HT1080 (cell line): ENCODE measurements around the gene GOLGA5. TPM values are rescaled to one million over a fixed set of nuclear protein-coding genes. Genes with fewer than 3 reads are reported as not detected.
A peak's percentile ranks its signal among the peaks of the same experiment; 100 is the strongest.

Source experiments
- DNase-seq: peaks from one replicate; pipeline ENCODE4 v3.0.0-alpha.2; 2015; ENCODE audit warnings: low read depth
- total RNA-seq: library from RNA; depleted of rRNA; stranded (reverse); fragments of >200 nt; shearing (Covaris generic); gene quantifications from 2 replicates; pipeline ENCODE4 v1.2.3, GENCODE V29; 2014

Gene GOLGA5
- total RNA-seq, 1 experiment from 2014 or later, result 23.6 TPM

DNA sequence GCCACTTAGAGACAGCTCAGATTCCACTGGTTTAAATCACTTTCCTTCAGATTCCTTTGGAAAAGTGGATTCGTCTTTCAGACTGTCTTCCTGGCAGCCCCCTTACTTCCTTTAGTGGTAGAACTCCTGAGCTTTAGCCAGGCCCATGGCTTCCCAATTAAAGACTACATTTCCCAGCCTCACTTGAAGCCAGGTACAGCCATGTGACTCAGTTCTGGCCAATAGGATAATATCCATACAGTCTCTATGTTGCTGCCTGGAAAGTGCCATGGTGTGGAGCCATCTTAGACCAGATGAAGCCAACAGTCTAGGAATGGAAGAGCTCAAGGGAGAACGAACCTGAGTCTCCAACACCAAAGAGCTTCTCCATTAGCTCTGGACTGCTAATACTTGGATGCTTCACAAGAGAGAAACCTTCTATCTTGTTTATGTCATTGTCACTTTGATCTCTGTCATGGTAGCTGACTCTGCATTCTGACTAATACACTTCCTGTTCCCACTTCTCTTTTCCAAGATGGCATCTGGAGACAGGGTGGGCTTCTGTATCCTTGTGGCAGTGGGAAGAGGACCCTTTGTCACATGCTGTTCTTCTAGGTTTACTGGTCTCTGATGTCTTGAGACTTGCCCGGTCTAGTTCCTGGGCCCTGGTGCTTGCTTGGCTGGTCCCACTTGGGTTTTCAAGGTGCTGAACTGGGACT is 15.1 kb upstream of the GOLGA5 start:
- DNase-seq, result peak; percentile 42

DNA sequence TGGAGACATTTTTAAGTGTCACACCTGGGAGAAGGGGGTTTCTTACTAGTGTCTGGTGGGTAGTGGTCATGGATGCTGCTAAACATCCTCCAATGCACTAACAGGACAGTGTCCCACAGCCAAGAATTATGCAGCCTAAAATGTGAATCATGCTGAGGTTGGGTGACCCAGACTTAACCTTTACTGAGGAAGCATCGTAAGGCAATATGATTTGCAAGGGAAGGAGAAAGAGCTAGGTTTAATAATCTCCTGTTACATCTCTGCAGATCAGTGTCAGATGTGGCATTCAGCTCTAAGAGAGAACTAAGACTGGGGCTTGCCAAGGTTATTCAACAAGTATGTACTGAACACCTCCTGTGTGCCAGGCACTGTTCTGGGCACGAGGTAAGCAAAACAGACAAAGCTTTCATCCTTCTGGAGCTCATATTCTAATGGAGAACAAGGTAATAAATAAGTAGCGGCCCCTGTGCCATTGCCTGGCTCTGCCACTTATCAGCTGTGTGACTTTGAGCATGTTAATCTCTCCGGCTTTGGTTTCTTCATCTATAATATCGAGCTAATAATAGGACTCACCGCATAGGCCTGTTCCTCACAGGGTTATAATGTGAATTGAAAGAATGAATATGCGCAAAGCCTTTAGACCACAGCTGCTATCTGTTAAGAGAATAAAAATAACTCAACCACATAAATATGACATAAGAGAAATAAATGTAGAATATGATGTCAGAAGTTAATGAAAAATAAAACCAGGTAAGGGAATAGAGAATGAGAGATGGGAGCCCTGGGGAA is 13.5 kb upstream of the GOLGA5 start:
- peak; percentile 65 for DNase-seq

DNA sequence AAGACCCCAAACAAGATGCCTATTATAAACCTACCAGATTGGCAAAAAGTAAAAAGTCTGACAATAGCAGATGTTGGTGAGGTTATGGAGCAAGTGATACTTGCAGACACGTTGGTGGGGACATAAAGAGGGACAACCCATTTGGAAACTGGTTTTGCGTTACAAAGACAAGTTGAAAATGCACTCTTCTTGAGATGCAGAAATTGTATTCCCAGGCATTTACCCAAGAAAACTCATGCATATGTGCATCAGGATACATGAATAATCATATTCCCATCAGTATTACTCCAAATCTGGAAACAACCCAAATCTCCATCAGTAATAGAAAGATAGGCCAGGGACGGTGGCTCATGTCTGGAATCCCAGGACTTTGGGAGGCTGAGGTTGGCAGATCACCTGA is 12.8 kb upstream of the GOLGA5 start:
- DNase-seq, result no peak

DNA sequence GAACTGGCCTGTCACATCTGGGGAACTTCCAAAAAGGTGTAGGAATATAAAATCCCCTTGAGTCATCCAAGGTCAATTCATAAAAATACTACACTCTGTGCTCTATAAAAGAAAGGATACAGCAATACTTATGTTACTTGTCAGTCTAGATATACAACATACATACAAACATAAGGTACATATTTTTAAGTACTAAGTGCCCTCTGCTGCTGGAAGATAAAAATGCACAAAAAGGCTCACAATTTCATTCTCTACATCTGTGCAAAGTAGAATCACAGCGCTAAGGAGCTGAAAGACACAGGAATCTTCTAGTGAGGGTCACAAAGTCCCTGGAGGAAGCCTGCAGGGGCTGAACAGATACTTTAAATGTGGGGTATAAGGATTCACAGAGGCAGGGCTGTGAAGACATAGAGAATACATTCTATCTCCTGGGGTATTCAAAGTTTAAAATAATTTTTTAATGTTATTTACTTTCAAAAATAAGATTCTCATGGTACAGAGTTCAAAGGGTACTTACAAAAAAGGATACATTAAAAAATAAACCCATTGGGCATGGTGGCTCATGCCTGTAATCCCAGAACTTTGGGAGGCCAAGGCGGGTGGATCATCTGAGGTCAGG is 10.2 kb upstream of the GOLGA5 start:
- DNase-seq, result peak; percentile 79

DNA sequence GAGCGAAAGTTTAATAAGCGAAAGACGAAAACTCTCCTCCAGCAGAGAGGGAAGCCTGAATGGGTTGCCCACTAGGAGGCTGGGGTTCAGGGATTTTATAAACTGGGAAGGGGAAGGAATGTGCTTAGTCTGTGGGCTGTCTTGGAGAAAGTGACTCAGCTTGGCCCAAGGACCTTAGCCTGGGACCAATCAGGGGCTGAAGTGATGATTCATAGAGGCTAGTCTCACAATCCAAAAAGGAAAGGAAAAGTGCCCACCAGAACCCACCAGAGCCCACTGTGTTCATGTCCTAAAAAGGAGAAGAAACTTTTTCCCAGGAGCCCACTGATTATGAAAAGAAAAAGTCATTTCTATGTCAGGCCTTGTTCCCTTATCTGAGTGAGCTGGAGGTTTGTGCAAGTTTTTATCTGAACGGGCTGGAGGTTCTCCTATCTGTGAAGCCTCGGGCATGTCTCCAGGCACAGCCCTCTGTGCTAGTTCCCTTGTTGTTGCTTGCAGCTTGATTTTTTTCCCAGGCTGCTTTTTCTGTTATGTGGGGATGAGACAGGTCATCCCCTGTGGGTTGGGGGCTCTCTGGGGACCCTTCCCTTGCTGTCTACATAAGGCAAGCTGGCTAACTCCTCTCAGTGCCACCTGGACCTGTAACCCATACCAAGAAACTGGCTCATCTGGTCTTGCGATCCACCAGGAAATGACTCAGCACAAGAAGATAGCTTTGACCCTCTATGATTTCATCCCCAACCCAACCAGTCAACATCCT is 8.3 kb upstream of the GOLGA5 start:
- DNase-seq, result peak; percentile 92

DNA sequence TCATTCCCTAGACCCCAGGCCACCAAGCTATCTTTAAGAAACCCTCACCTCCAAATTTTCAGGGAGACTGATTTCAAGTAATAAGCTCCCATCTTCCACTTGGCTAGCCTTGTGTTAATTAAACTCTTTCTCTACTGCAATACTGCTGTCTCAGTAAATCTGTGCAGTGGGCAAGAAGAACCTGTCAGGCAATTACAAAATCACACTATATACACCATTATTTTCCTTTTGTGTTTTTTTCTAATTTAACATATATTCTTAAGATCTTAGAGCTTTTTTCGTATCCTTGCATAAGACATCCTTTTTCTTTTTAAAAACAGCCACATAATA is 7.7 kb upstream of the GOLGA5 start:
- no peak for DNase-seq

DNA sequence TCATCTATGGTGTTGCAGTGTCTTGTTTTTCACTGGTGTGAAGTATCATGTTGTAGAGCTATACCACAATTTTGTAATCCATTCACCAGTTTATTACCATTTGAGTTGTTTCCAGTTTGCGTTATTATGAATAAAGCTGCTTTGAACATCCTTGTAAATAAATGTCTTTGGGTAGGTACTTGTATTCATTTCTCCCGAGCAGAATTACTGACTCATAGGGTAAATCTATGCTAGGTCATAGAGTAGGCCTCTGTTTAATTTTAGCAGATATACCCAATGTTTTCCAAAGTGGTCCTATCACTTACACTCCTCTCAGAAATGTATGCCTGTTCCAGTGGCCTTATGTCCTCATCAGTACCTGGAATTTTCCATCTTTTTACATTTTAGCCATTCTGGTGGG is 6.6 kb upstream of the GOLGA5 start:
- DNase-seq, result no peak

DNA sequence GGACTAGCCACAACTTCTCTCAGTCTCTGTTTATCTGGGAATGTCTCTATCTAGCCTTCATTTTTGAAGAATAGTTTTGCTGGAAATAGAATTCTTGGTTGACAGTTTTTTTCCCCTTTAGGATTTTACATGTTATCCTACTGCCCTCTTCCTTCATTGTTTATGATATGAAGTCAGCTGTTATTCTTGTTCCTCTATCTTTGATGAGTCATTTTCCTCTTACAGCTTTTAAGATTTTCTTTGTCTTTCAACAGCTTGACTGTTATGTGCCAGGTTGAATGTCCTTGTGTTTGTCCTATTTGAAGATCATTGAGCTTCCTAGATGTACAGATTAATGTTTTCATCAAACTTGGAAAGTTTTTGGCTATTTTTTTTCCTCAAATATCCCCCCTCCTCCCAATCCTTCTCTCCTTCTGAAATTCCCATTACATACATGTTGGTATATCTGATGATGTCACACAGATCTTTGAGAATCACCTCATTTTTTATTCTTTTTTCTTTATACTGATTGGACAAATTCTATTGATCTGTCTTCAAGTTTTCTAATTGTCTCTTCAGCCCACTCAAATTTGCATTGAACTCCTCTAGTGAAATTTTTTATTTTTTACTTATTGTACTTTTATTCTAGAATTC is 4.5 kb upstream of the GOLGA5 start:
- DNase-seq, result peak; percentile 39

DNA sequence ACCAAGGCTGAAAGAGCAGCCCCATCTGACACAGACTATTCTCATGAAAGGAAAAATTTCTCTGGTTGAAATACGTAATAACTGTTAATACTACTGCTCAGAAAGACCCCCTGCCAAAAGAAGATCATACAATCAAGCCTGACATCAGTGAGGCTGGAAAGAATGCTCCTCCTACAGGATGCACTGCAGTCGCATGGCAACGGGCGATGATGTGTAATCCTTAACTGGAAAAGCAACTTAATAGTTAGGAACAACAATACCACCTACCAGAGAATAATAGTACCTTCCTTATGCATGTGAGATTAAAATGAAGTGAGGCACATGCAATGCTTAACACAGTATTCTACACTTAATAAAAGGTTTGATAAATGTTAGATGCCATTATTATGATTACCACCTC is 1.2 kb upstream of the GOLGA5 start:
- DNase-seq, result peak; percentile 23

DNA sequence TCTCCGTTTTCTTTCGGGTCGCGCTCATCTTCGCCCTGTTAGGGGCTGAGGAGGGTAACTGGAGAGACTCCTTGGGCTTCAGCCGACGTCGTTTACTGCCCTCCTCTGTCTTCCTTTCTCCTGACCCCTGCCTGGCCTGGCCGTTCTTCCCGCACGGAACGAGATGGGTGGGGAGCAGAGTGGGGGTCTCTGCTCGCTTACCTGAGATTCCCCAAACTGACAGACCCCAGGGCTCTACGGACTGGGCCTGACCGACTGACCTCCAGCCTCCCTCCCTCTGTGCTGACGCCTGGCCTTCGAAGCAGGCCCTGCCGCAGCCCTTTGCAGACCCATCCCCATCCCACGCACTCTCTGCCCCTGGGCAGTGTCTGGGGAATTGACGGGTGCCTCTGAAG is 439 bp downstream of the GOLGA5 start:
- no peak for DNase-seq

DNA sequence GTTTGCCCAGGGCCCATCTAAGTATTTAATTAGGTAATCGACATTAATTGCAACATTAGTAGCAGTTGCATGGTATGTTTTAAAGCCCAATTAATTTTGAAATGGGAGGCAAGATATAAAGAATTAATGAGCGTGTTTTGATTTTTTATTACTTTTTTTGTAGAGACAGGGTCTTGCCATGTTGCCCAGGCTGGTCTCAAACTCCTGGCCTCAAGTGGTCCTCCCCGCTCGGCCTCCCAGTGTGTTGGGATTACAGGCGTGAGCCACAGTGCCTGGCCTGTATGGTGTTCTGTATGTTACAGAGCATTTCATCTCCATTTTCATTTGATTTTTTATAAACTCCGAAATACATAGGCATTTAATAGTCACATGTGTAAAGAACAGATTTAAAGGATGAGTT is 856 bp downstream of the GOLGA5 start:
- DNase-seq, result no peak

DNA sequence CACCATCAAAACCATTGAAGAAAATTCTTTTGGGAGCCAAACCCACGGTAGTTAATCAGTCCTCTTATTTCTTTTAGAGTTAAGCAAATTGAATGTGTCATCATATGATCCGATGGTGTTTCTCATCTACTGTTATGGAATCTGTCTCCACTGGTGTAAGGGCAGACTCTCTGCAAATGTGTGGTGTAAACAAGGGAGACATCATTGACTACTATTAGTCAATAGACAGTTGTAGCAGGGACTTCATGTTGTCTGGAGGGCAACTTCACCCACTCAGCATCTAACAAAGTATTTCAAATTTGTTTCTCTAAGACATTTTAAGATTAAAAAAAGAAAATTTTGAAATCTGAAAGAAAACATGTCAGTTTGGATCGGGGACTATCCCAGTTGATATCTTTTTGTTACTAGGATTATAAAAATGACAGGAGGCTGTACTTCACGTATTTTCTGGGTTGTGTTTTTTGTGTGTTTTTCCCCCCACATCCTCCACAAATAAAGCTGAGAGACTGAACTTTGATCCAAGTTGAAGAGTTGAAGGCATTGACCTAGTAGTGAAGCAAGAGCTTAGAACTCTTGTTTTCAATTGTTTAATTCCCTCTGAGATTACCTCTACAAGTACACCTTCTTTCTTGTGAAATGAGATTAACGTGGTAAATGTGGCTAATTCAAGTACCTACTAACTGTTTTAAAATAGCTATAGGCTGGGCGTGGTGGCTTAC is 4.0 kb downstream of the GOLGA5 start:
- no peak for DNase-seq

DNA sequence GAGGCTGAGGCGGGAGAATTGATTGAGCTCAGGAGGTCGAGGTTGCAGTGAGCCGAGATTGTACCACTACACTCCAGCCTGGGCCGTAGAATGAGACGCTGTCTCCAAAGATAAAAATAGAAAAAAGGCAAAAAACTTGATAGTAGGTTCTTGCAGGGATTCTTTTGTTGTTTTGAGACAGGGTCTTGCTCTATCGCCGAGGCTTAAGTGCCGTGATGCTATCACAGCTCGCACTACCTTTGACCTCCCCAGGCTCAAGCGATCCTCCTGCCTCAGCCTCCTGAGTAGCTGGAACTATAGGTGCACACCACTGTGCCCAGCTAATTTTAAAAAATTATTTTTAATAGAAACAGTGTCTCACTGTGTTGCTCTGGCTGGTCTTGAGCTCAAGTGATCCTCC is 4.7 kb downstream of the GOLGA5 start:
- DNase-seq, result no peak

DNA sequence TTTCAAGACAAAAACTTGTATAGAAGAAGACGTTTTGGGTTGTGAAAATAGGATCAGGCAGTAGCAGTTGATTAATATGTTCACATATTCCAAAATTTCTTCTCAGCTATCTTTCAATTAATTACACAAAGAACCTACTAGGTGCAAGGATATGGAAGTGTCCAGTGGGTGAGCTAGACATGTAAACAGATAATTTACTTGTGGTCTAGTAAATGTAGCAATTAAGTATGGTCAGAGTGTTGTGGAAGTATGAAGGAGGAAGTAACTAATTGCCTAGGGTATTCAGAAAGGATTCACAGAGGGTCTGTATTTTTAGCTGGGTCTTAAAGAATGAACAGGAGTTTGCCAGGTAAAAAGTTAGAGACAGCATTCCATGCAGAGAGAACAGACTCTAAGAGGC is 5.9 kb downstream of the GOLGA5 start:
- no peak for DNase-seq

DNA sequence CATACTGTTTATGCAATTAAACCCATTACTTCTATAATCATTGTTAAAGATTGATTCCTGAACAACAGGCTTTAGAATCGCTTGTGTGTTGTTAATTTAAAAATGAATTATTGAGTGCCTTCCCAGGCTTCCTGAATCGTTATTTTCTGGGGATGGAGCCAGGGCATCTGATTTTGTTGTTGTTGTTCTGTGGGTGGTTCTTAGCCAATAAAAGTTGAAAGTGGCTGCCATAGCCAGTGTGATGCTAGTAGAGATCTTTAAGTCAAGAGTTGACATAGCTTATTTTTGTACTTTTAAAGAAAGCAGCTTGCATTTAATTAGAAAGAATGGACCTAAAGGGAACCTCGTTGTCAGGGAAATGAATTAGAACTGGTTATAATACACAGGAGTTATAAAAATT is 6.4 kb downstream of the GOLGA5 start:
- DNase-seq, result no peak

DNA sequence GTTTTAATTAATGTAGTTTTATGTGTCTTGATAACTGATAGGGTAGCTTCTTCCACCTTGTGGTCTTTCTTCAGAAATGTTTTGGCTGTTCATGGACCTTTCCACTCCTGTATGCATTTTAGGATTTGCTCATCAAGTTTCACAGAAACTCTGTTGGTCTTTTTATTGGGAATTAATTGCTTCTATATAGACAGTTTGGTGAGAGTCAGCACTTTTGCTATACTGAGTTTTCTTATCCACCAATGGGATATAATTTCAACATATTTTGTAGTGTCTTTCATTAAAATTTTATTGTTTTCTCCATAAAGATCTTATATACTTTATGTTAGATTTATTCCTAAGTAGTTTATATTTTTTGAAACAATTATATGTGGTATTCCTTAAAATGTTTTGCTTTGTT is 7.8 kb downstream of the GOLGA5 start:
- DNase-seq, result no peak

DNA sequence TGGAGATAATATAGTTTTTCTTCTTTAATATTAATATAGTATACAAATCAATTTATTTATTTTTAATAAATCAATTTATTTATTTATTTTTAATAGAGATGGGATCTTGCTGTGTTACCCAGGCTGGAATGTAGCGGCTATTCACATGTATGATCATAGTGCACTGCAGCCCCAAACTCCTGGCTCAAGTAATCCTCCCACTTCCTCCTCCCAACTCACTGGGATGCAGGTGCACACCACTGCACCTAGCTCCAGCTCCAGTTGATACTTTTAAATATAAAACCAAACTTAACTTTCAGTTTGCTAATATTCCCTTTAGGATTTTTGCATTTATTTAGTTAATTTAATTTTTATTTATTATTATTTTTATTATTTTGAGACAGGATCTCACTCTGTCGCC is 8.6 kb downstream of the GOLGA5 start:
- no peak for DNase-seq

DNA sequence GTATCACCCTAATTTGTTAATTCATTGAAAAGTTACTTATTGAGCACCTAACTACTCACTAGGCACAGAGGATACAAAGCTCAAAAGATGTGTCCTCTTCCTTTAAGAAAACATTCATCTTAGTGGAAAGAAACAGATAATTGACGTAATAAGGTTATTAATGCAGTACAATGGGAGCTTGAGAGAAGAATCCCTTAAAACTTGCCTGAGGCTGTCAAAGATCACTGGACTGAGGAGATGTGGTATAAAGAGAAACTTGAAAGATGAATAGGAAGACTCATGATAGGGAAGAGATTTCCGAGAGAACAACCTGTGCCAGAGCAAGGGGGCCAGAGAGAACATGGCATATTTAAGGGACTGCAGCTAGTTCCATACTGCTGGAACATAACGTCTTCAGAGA is 19.1 kb downstream of the GOLGA5 start:
- DNase-seq, result no peak

DNA sequence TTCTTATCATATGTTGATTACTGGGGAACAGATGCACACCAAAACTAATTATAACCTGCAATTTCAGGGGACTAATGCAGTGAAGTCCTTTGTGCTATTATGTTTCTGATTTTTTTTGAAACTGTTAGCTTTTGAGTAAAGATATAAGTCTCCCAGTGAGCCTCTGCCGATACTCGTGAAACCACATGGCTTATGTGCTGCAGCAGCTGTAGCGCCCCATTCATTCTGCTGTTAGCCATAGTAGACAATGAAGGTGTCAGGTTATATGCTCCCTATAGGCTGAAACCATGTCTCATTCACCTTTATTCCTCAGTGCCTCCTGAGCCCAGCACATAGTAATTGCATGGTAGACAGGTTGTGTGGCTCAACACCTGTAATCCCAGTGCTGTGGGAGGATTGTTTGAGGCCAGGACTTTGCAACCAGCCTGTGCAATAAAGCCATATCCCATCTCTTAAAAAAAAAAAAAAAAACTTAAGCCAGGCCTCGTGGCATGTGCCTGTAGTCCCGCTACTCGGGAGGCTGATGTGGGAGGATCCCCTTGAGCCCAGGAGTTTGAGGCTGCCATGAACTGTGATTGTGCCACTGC is 25.0 kb downstream of the GOLGA5 start:
- DNase-seq, result no peak
